Transverse colon (tissue), 4 donors: ENCODE measurements around the gene DIPK1B. TPM values are rescaled to one million over a fixed set of nuclear protein-coding genes. Genes with fewer than 3 reads are reported as not detected.
"Not testable (repeated sequence)": the region's sequence is repeated elsewhere in the genome, so short reads cannot be mapped to it uniquely, and the experiment has no call there.

Experiments
- DNase-seq: peaks from one replicate; pipeline ENCODE4 v3.0.0-alpha.2; 2019
- H3K27ac ChIP-seq, 4 donors: fragments of 200-600 bp; sonication (generic); 2 replicates each; pipeline ENCODE4 v1.5.1; 2016 to 2018; ENCODE audit warnings: inconsistent platforms in 4 of 4
- H3K27me3 ChIP-seq: fragments of 200-600 bp; sonication (generic); 2 replicates; pipeline ENCODE4 v1.5.1; 2017; ENCODE audit warnings: inconsistent platforms
- H3K36me3 ChIP-seq, 4 donors: fragments of 200-600 bp; sonication (generic); 2 replicates each; pipeline ENCODE4 v1.5.1; 2017 to 2019; ENCODE audit warnings: inconsistent platforms in 4 of 4
- H3K4me1 ChIP-seq, 4 donors: fragments of 200-600 bp; sonication (generic); 2 replicates each; pipeline ENCODE4 v1.5.1; 2017 to 2020; ENCODE audit warnings: inconsistent platforms in 4 of 4
- H3K4me3 ChIP-seq, 4 donors: fragments of 200-600 bp; sonication (generic); 1 replicate in 1 of 4; 2 replicates in 3 of 4; pipeline versions ENCODE4 v1.5.1 to v1.6.1; 2017 to 2019; ENCODE audit warnings: inconsistent platforms in 4 of 4
- H3K9me3 ChIP-seq, 2 donors: fragments of 200-600 bp; sonication (generic); 2 replicates each; pipeline ENCODE4 v1.5.1; 2017 to 2019; ENCODE audit warnings: inconsistent platforms in 2 of 2
- CTCF ChIP-seq, 5 experiments: fragments of 200-600 bp in 3 of 5; fragments of 450-650 bp in 2 of 5; sonication (generic) in 3 of 5; IDR thresholded peaks; 1 replicate in 2 of 5; 2 replicates in 3 of 5; pipeline ENCODE4 v1.5.1; 2016 to 2017; ENCODE audit warnings: antibody characterized with exemption in 5 of 5, inconsistent platforms in 3 of 5, mild to moderate bottlenecking in 2 of 5, moderate library complexity in 1 of 5
- EP300 ChIP-seq: sonication (generic); formaldehyde crosslinking; IDR thresholded peaks from one replicate; pipeline ENCODE4 v1.6.1; 2017; ENCODE audit warnings: antibody characterized with exemption, low read depth
- POLR2A ChIP-seq: fragments of 450-650 bp; IDR thresholded peaks from one replicate; pipeline ENCODE4 v1.6.1; 2016; ENCODE audit warnings: antibody characterized with exemption, mild to moderate bottlenecking, moderate library complexity
- POLR2AphosphoS5 ChIP-seq, 3 donors: sonication (generic); formaldehyde crosslinking; IDR thresholded peaks; one replicate each; pipeline ENCODE4 v1.6.1; 2016; ENCODE audit warnings: antibody characterized with exemption in 3 of 3
- WGBS, 2 donors: methylation state at CpG; one replicate each; pipeline ENCODE4 v1.1.5; 2018; ENCODE audit warnings: low coverage in 1 of 2; 5-methylcytosine and 5-hydroxymethylcytosine counted together
- in situ Hi-C, 4 donors: fragments of 200-750 bp; cut with MboI; loops; one replicate each; pipeline versions ENCODE4 v1.15.0 to v1.15.1; 2017; ENCODE audit warnings: low sequenced_read_pairs in 3 of 4, low pct_ligation_motif_present in 1 of 4, low pct_unique_long_range_greater_than_20kb in 1 of 4
- intact Hi-C: fragments of 100-400 bp; cut with DNase I; formaldehyde crosslinking; loops from one replicate; pipeline ENCODE4 v1.15.1; 2023; ENCODE audit warnings: low total_unique reads
- total RNA-seq, 4 donors: library from RNA; depleted of rRNA; stranded (reverse); fragments of >200 nt; gene quantifications; one replicate each; pipeline ENCODE4 v1.1.0, GENCODE V29; 2016

The DIPK1B gene
- total RNA-seq, 4 donors from 2014 or later = 3.5 to 12.3 (median 3.9) TPM

DNA sequence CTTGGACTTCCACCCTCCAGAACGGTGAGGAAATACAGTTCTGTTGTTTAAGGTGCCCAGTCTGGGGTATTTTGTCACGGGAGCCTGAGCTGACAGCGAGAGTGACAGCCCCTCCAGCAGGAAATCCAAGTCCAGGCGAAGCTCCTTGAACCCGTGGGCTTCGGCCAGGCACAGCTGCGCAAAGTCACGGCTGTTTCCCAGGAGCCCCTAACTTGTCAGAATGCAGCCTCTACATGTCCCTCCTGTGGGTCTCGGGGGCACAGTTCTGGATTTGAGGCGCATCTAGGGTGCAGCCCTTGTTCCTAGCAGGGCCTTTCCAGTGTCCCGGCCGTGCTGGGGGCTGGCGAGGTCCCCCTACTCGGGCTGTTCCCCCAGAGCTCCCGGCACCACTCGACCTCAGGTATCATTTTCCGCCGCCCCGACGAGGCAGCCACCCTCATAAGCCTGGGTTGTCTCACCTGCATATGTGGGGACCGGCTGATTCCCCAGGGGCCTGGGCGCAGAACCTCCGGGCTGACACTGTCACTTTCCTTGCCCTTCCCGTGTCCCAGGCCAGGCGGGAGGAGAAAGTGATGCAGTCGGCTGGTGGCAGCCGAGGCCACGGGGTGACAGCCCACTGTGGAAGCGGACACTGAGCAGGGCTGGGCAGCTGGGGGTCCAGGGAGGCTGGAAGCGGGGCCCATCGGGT lies 41.1 kb downstream of the DIPK1B start:
- intact Hi-C loops = no loop called here
- WGBS, 2 donors = 80% methylated on average over 30 of the region's 31 CpGs; no CpG with 5 or more reads in 1 of the 2 donors

GRCh38 chr9:136754059-136754572 lies 41.7 kb downstream of the DIPK1B start:
- intact Hi-C loops = no loop called here

More for the DNA sequence above, 41.1 kb downstream of the DIPK1B start:
- TF ChIP-seq POLR2A (no peak), EP300 (no peak), CTCF (IDR thresholded peaks at IDR 0.05) (no peak), POLR2AphosphoS5 (IDR thresholded peaks at IDR 0.05) (no peak)
- Histone ChIP-seq H3K27me3 (peaks cover 16% of the 10 kb centered on the region), H3K36me3 (no peaks in the 10 kb centered on the region), H3K9me3 (peaks cover 0 to 4% of the 10 kb centered on the region in 2 donors), H3K4me3 (no peak overlapping the region), H3K27ac (no peak overlapping the region), H3K4me1 (no peaks in the 10 kb centered on the region)
- in situ Hi-C loops = no loop called here
- DNase-seq = no peak

GRCh38 chr9:136754626-136755301 lies 42.4 kb downstream of the DIPK1B start:
- DNase-seq = no peak
- in situ Hi-C loops = no loop called here
- TF ChIP-seq CTCF (IDR thresholded peaks at IDR 0.05) (no peak), POLR2A (no peak), POLR2AphosphoS5 (IDR thresholded peaks at IDR 0.05) (no peak), EP300 (no peak)
- Histone ChIP-seq H3K27me3 (peaks cover 19% of the 10 kb centered on the region), H3K9me3 (peaks cover 0 to 4% of the 10 kb centered on the region in 2 donors), H3K27ac (no peak overlapping the region), H3K4me3 (no peak overlapping the region), H3K4me1 (no peaks in the 10 kb centered on the region), H3K36me3 (no peaks in the 10 kb centered on the region)
- intact Hi-C loops = no loop called here
- WGBS, 2 donors = 81% methylated on average over 19 of the region's 24 CpGs; no CpG with 5 or more reads in 1 of the 2 donors

More at GRCh38 chr9:136754059-136754572, 41.7 kb downstream of the DIPK1B start:
- Histone ChIP-seq H3K4me1 (no peaks in the 10 kb centered on the region), H3K9me3 (peaks cover 0 to 4% of the 10 kb centered on the region in 2 donors), H3K27ac (no peak overlapping the region), H3K27me3 (peaks cover 16% of the 10 kb centered on the region), H3K36me3 (no peaks in the 10 kb centered on the region), H3K4me3 (no peak overlapping the region)
- in situ Hi-C loops = no loop called here
- TF ChIP-seq POLR2A = no peak
- no peak for TF ChIP-seq EP300
- TF ChIP-seq CTCF (IDR thresholded peaks at IDR 0.05) = no peak
- no peak for TF ChIP-seq POLR2AphosphoS5 (IDR thresholded peaks at IDR 0.05)
- 56% methylated on average over 15 of the region's 17 CpGs; no CpG with 5 or more reads in 1 of the 2 donors for WGBS, 2 donors
- DNase-seq = no peak

GRCh38 chr9:136755302-136756133 lies 43.1 kb downstream of the DIPK1B start:
- intact Hi-C loops, in situ Hi-C loops, H3K27ac ChIP-seq, DNase-seq, H3K36me3 ChIP-seq, H3K4me3 ChIP-seq, H3K9me3 ChIP-seq, H3K4me1 ChIP-seq: not testable (repeated sequence)
- WGBS, 2 donors = 82 to 88% methylated on average over 6 to 22 of the region's 22 CpGs
- peaks cover 20% of the 10 kb centered on the region for H3K27me3 ChIP-seq
